ENCODE measurements around the gene PEX14.

Gene PEX14

GRCh38 chr1:10444795-10445397, 29.9 kb upstream of the PEX14 start:
- Histone ChIP-seq H3K4me3 (replicated peaks; ENCODE audit: insufficient read depth, low read length) (no peak overlapping the region), H3K27me3 (ENCODE audit: insufficient read depth, poor library complexity, severe bottlenecking) (no peaks in the 10 kb centered on the region), H3K27ac (replicated peaks) (no peak overlapping the region)
- DNase-seq (ENCODE audit: low read depth in 1 of 2, low spot score in 1 of 2), result no peak
- TF ChIP-seq SPI1 (IDR thresholded peaks at IDR 0.05; ENCODE audit: borderline replicate concordance, low read depth) (no peak), POLR2AphosphoS5 (IDR thresholded peaks at IDR 0.05; ENCODE audit: low read depth) (no peak), CTCF (IDR thresholded peaks at IDR 0.05; ENCODE audit: insufficient read depth, low read length) (no peak), REST (IDR thresholded peaks at IDR 0.05; ENCODE audit: insufficient replicate concordance, low read depth) (no peak), GABPA (IDR thresholded peaks at IDR 0.05; ENCODE audit: low read depth) (no peak)

DNA sequence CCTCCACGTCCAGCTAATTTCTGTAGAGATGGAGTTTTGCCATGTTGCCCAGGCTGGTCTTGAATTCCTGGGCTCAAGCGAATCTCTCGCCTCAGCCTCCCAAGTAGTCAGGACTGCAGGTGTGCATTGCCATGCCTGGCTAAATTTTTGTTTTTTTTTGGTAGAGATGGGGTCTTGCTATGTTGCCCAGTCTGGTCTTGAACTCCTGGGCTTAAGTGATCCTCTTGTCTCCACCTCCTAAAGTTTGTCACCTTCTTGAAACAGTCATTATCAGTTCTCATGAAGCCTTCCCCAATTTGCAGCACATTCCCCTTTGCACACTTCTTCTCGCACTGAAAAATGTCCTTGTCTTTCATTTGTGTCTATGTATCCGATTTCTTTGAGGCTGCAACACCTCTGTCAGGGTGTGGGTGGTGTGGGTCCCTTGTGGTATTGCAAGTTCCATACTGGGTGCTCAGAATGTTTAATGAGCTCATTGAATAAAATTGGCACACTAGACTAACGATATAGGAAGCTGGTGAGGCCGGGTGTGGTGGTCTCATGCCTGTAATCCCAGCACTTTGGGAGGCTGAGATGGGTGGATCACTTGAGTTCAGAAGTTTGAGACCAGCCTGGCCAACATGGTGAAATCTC, 27.8 kb upstream of the PEX14 start:
- no peak for DNase-seq (ENCODE audit: low read depth in 1 of 2, low spot score in 1 of 2)

More for the DNA sequence above, 27.8 kb upstream of the PEX14 start:
- TF ChIP-seq SPI1 (IDR thresholded peaks at IDR 0.05; ENCODE audit: borderline replicate concordance, low read depth) (no peak), GABPA (IDR thresholded peaks at IDR 0.05; ENCODE audit: low read depth) (no peak), REST (IDR thresholded peaks at IDR 0.05; ENCODE audit: insufficient replicate concordance, low read depth) (no peak), POLR2AphosphoS5 (IDR thresholded peaks at IDR 0.05; ENCODE audit: low read depth) (no peak), CTCF (IDR thresholded peaks at IDR 0.05; ENCODE audit: insufficient read depth, low read length) (no peak)
- Histone ChIP-seq H3K4me3 (replicated peaks; ENCODE audit: insufficient read depth, low read length) (no peak overlapping the region), H3K27me3 (ENCODE audit: insufficient read depth, poor library complexity, severe bottlenecking) (no peaks in the 10 kb centered on the region), H3K27ac (replicated peaks) (no peak overlapping the region)

All from HL-60 (cell line).